HG02610 (cell line): ENCODE measurements around the gene BMX.

Experiments used
- ATAC-seq: cut with Tn5 transposase; IDR thresholded peaks from one replicate; pipeline ENCODE4 v1.9.1; 2021; ENCODE audit warnings: mild to moderate bottlenecking, moderate library complexity; ENCODE audit not compliant: unreplicated experiment

BMX gene

DNA sequence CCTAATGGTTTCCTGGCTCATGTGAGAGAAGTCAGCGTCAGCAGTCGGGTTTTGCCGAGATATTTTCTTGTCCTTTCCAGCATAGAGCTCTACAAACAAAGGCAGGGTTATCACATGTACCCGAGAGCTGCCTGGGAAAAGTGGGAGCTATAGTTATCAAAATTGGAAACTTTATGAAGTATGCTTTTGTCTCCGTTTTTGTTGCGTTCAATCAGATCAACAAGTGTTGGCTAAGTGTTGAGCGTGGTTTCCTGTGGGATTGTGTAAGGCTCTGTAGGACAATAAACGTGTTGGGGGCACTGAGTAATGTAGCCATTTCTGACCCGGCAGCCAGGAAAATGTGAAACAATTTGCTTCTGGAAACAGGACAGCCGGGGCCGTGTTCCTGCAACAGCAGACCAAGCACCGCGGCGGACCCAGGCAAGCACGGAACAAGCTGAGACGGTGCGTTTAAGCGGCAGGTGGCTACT lies at the start of gene BMX:
TSS of gene BMX (plus strand) at position 311 of the 470 bp plus-strand sequence. CDS start 7,547 bp downstream, outside the sequence.
- no peak for ATAC-seq

DNA sequence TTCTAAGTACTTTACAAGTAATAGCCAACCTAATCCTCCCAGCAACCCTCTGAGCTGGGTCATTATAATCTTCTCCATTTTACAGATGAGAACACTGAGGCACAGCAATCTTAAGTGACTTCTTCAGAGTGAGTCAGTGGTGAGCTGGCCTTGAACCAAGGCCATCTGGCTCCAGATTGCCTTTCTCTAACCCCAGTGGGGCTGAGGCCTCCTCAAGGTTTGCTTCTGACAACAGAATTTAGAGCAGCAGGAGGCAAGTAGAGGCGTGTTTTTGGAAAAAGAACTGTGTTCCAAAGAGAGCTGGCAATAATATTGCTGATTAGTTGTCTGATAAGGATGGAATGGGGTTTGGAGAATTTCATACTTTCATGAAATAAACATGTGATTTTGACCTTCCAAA lies 48.7 kb upstream of the BMX start:
- no peak for ATAC-seq

- no peak for ATAC-seq
Observed at GRCh38 chrX:15464704-15465103, 35.9 kb upstream of the BMX start.

DNA sequence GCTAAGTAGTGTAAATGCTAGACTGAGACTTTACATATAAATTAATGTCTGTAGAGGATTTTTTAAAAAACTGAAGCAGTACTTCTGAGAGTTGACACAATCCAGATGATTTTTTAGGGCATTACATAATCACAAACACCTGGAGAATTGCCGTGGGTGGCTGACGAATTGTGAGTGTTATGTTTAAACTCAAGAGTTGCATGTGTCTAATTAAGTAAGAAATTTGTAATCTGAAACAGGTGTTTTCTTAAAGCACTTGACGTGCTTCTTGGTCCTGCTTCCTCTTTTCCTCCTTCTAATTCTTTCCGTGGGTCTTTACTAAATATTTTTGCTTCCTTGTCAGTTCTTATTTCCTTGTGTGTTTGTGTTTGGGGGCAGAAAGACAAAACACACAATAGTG lies 35.3 kb upstream of the BMX start:
- peak; percentile 69 for ATAC-seq

GRCh38 chrX:15465896-15466651 lies 34.5 kb upstream of the BMX start:
- ATAC-seq = no peak

DNA sequence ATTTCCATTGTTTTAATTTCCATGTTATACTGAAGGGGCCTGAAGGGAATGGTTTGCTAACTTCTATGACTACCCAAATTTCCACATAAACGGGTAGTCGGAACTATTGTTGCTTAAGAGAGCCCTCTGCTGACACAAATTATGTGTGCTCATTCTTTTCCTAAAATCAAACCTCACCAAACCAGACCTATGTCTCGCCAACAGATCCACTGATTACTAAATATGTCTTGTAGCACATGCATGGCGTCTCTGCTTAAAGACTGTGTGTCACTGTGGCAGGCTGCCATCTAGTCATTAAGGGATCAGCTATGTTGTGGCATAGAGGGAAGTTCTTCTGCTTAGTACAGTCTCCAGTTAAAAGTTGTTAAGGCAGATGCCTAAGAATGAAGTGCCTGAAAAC lies 32.6 kb upstream of the BMX start:
- ATAC-seq = no peak

- no peak for ATAC-seq
Observed at GRCh38 chrX:15469613-15470012, 31.0 kb upstream of the BMX start.

DNA sequence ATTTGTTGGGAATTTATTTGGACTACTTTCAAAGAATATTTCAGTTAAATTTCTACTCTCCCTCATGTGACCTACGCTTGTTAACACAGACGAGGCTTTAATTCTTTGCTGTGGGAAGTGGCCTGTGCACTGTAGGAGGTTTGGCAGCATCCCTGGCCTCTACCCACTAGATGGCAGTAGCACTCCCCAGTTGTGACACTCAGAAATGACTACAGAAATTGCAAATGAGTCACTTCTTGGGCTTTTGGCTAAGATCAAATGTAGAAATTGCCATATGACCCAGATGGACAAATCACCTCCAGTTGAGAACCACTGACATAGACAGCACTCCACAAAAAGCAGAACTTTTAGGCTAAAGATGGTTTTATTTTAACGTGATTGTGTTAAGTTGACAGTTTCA lies 29.6 kb upstream of the BMX start:
- ATAC-seq = peak; percentile 48

DNA sequence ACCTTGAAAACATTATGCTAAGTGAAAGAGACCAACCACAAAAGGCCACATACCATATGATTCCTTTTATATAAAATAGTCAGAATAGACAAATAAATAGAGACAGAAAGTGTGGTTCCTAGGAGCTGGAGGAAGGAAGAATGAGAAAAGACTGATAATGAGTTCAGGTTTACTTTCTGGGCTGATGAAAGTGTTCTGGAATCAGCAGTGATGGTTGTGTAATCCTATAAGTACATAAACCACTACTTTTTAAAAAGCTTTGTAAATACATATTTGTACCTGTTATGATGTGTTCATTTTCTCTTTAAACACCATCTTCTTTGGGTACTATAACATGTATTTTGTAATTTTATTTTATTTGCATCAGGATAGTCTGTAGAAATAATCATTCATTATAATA lies 28.1 kb upstream of the BMX start:
- no peak for ATAC-seq

DNA sequence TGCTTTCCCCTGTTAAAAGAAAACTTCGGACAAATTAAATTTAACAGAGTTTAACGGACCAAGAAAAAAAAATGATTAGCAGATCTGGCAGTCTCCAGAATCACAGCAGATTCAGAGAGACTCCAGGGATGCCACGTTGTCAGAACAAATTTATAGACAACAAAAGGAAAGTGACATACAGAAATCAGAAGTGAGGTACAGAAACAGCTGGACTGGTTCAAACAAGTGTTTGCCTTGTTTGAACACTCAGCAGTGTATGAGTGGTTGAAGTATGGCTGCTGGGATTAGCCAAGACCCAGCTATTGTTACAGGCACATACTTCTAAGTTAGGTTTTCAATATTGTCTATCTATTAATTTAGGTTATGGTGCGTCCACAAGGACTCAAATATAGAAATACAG lies 26.6 kb upstream of the BMX start:
- ATAC-seq = no peak

DNA sequence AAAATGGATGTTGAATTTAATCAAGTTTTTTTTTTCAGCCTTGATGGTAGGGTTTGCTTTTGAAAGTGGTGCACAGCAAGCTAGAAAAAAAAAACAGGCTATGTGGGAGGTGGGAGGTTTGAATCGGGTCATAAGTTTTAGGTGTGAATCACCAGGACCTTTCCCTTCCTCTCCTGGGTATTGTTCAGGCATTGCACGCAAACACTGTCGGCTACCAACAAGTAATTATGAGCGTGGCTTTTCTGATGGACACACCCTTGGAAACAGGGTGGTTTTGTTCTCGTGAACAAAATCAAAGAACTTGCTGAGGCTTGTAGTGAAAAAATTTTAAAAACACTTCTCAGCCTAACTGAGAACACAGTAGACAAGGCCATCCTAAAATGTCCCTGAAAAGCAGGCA lies 25.6 kb upstream of the BMX start:
- no peak for ATAC-seq

- ATAC-seq = no peak
Observed at GRCh38 chrX:15475486-15475885, 25.1 kb upstream of the BMX start.

DNA sequence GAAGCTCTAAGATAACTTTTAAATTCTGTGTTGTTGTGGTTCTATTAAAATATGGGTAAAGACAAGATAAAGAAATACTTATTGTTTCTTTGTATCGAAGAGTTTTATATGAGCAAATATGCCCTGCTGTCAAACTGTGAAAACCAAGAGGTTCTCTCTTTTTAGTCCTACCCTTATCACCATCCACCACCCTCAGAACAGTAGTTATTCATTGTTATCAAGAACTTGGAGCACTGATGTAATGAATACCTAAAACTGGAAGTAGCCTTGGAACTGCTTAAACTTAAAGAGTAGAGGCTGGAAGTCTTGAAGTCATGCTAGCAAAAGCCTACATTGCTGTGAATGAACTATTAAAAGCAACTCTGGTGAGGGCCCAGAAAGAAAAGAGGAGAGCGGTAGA lies 16.7 kb upstream of the BMX start:
- no peak for ATAC-seq

GRCh38 chrX:15492469-15492868 lies 8.1 kb upstream of the BMX start:
- no peak for ATAC-seq

- ATAC-seq = peak; percentile 99
Observed at GRCh38 chrX:15493118-15493962, 7.3 kb upstream of the BMX start, which contains the start of gene PIR. TSS of gene PIR (minus strand) at chrX:15493333. CDS start at chrX:15491257, 2,076 bp downstream.

DNA sequence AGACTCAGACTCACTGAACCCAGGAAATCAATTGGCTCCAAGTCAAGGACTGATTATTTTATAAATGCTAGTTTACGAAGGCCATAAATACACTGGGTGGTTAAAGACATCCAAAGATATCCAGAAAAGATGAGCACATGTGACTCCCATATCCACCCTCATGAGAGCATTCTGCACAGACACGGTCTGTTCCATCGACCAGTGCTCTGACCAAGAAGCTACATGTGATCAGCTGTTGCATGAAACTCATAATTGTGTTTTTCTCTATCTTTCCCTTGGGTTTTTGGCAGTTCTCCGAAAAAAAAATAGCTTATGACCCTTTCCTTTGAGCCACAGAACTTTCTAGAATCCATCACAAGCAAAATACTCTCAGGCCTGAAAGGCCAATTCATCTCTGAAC lies 4.8 kb upstream of the BMX start:
- ATAC-seq = no peak

GRCh38 chrX:15496824-15497223 lies 3.8 kb upstream of the BMX start:
- ATAC-seq = no peak

DNA sequence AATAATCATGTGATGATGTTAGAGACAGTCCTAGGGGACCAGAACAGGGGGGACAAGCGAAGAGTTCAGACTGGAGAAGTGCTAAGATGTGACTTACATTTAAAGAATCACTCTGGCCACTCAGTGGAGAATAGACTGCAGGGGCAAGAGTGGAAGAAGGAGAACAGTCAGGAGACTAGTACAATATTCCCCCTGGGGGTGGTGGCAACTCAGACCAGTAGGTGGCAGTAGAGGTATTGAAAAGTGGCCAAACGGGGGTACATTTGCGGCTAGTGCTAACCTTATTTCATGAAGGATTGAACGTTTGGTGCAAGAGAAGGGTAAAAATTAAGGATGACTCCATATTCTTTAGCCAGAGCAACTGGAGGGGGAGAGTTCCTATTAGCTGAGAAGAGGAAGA lies 2.7 kb upstream of the BMX start:
- no peak for ATAC-seq

DNA sequence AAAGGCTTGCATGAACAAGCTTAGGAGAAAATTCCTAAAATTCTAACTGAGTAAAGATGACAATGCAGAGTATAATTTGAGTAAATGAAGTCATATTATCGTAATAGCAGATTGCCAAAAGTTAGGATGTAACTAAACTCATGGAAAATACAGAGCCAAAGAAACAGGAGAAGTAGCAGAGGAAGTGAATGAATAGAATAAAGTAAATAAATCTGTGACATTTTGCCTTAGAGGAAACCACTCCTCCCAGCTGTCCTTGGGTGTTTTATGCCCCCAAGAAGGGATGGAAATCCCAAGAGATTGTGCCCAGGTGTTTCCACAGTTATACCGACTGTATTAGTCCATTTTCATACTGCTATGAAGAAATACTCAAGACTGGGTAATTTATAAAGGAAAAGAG lies 1.9 kb upstream of the BMX start:
- no peak for ATAC-seq

DNA sequence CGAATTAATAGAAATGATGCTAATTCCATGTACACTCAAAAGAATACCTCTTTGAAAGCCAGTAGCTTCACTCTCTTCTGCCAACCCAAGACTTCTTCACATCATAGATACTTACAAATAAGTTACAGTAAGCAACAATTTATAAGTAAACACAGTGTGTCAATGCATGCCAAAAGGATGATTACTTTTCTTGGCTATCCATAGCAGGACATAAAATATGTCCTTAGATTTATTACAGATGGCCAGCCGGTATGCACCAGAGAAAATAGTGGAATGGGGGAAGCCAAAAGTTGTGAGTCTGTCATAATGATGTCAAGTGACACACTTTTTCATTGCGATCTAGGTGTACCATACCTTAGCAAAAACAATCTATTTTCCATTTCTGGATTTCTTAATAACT lies 631 bp upstream of the BMX start:
- no peak for ATAC-seq

- no peak for ATAC-seq
Observed at GRCh38 chrX:15501506-15501905, 899 bp downstream of the BMX start.

DNA sequence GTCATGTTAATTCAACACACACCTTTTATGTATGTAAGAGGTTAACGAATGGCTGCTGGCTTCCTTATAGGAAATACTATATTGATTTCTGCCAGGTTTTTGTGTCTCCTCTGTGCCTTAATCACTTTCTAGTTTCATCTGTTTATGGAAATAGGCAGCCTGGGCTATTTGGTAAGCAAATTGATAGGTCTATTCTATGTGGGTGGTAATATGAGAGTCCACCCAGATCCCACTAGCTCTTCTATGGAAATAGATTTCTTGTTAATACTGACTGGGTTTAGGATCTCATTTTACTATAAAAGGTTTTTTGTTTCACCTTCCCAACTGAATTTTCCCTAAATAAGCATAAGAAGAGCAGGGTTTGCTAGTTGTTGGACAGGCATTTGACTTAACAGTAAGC lies 4.1 kb downstream of the BMX start:
- no peak for ATAC-seq
